H9 (cell line): ENCODE results near the gene PDE3B. TPM values are rescaled to one million over a fixed set of nuclear protein-coding genes. Genes with fewer than 3 reads are reported as not detected.

Experiments used
- DNase-seq: peaks from one replicate; pipeline ENCODE4 v3.0.0-alpha.2; 2017
- H2AFZ ChIP-seq: one replicate; pipeline ENCODE4 v1.6.1; 2013; ENCODE audit warnings: mild to moderate bottlenecking, low read length, control low read depth, moderate library complexity
- H2AK5ac ChIP-seq: 2 replicates; pipeline ENCODE4 v1.6.1; 2013; ENCODE audit warnings: low read length, control low read depth, mixed read lengths; ENCODE audit not compliant: insufficient read length
- H2BK120ac ChIP-seq: one replicate; pipeline ENCODE4 v1.6.1; 2013; ENCODE audit warnings: low read depth, mild to moderate bottlenecking, low read length, control low read depth, inconsistent platforms; ENCODE audit not compliant: poor library complexity, severe bottlenecking
- H2BK12ac ChIP-seq: 2 replicates; pipeline ENCODE4 v1.6.1; 2013; ENCODE audit warnings: low read length, control low read depth, mixed read lengths, low read depth; ENCODE audit not compliant: insufficient read length
- H2BK15ac ChIP-seq: 2 replicates; pipeline ENCODE4 v1.6.1; 2013; ENCODE audit warnings: low read depth, low read length, control low read depth
- H2BK20ac ChIP-seq: one replicate; pipeline ENCODE4 v1.6.1; 2013; ENCODE audit warnings: low read depth, mild to moderate bottlenecking, low read length, control low read depth, inconsistent platforms; ENCODE audit not compliant: poor library complexity, severe bottlenecking
- H2BK5ac ChIP-seq: 2 replicates; pipeline ENCODE4 v1.6.1; 2013; ENCODE audit warnings: low read length, control low read depth, mixed read lengths; ENCODE audit not compliant: insufficient read length
- H3K14ac ChIP-seq: 2 replicates; pipeline ENCODE4 v1.6.1; 2013; ENCODE audit warnings: low read length, control low read depth; ENCODE audit not compliant: insufficient read depth
- H3K18ac ChIP-seq: 2 replicates; pipeline ENCODE4 v1.6.1; 2013; ENCODE audit warnings: low read depth, mild to moderate bottlenecking, mixed read lengths, low read length, control low read depth; ENCODE audit not compliant: insufficient read length
- H3K23ac ChIP-seq: 2 replicates; pipeline ENCODE4 v1.6.1; 2013; ENCODE audit warnings: low read length, control low read depth, mixed read lengths, low read depth; ENCODE audit not compliant: insufficient read length
- H3K23me2 ChIP-seq: 2 replicates; pipeline ENCODE4 v1.6.1; 2013; ENCODE audit warnings: low read depth, mild to moderate bottlenecking, mixed read lengths, low read length, control low read depth; ENCODE audit not compliant: insufficient read length, poor library complexity, severe bottlenecking
- H3K27ac ChIP-seq: 2 replicates; pipeline ENCODE4 v1.5.1; 2013; ENCODE audit warnings: low read length, control low read depth, mixed read lengths, low read depth; ENCODE audit not compliant: insufficient read length
- H3K27me3 ChIP-seq: 2 replicates; pipeline ENCODE4 v1.6.1; 2013; ENCODE audit warnings: low read length, control low read depth, inconsistent platforms; ENCODE audit not compliant: insufficient read depth
- H3K4ac ChIP-seq: 2 replicates; pipeline ENCODE4 v1.6.1; 2013; ENCODE audit warnings: low read depth, mild to moderate bottlenecking, control low read depth, inconsistent platforms, low read length, moderate library complexity
- H3K4me1 ChIP-seq: 2 replicates; pipeline ENCODE4 v1.6.1; 2013; ENCODE audit warnings: low read length, control low read depth, inconsistent platforms; ENCODE audit not compliant: insufficient read depth
- H3K4me2 ChIP-seq: 2 replicates; pipeline ENCODE4 v1.6.1; 2013; ENCODE audit warnings: low read length, control low read depth, mixed read lengths; ENCODE audit not compliant: insufficient read length, insufficient read depth
- H3K56ac ChIP-seq: 2 replicates; pipeline ENCODE4 v1.6.1; 2013; ENCODE audit warnings: low read depth, mild to moderate bottlenecking, mixed read lengths, low read length, control low read depth; ENCODE audit not compliant: insufficient read length
- H3K79me1 ChIP-seq: 2 replicates; pipeline ENCODE4 v1.6.1; 2013; ENCODE audit warnings: low read depth, mild to moderate bottlenecking, moderate library complexity, low read length, control low read depth, inconsistent platforms; ENCODE audit not compliant: insufficient read depth, poor library complexity, severe bottlenecking
- H3K79me2 ChIP-seq: 2 replicates; pipeline ENCODE4 v1.6.1; 2013; ENCODE audit warnings: low read length, control low read depth, inconsistent platforms; ENCODE audit not compliant: insufficient read depth
- H3K9ac ChIP-seq: 2 replicates; pipeline ENCODE4 v1.6.1; 2013; ENCODE audit warnings: low read length, control low read depth, mixed read lengths; ENCODE audit not compliant: insufficient read length; ENCODE audit errors: extremely low read depth
- H3K9me3 ChIP-seq: one replicate; pipeline ENCODE4 v1.6.1; 2013; ENCODE audit warnings: low read depth, low read length, inconsistent platforms; ENCODE audit not compliant: control insufficient read depth
- H3T11ph ChIP-seq: one replicate; pipeline ENCODE4 v1.6.1; 2013; ENCODE audit warnings: mild to moderate bottlenecking, low read length, control low read depth, inconsistent platforms
- H4K20me1 ChIP-seq: one replicate; pipeline ENCODE4 v1.6.1; 2013; ENCODE audit not compliant: control insufficient read depth, insufficient read length, insufficient read depth
- H4K5ac ChIP-seq: 2 replicates; pipeline ENCODE4 v1.6.1; 2013; ENCODE audit warnings: low read depth, mild to moderate bottlenecking, mixed read lengths, low read length, control low read depth; ENCODE audit not compliant: insufficient read length
- H4K8ac ChIP-seq: replicated peaks from 2 replicates; pipeline ENCODE4 v1.6.1; 2013; ENCODE audit warnings: low read length, control low read depth, mixed read lengths, low read depth; ENCODE audit not compliant: insufficient read length
- H4K91ac ChIP-seq: 2 replicates; pipeline ENCODE4 v1.6.1; 2013; ENCODE audit warnings: low read depth, mild to moderate bottlenecking, moderate library complexity, mixed read lengths, low read length, control low read depth; ENCODE audit not compliant: insufficient read length
- H3K27ac Mint-ChIP-seq, 3 experiments: 2 replicates in 2 of 3; 3 replicates in 1 of 3; pipeline ENCODE4 v1.8.0; 2020 to 2021; ENCODE audit warnings: mixed read lengths in 3 of 3, mild to moderate bottlenecking in 1 of 3, moderate library complexity in 1 of 3
- H3K27me3 Mint-ChIP-seq: 2 replicates; pipeline ENCODE4 v1.8.0; 2021; ENCODE audit warnings: low read depth, mild to moderate bottlenecking, moderate library complexity, mixed read lengths
- H3K36me3 Mint-ChIP-seq, 3 experiments: 2 replicates in 2 of 3; 3 replicates in 1 of 3; pipeline ENCODE4 v1.8.0; 2020 to 2021; ENCODE audit warnings: low read depth in 3 of 3, mixed read lengths in 3 of 3; ENCODE audit not compliant: insufficient read depth in 1 of 3
- H3K4me1 Mint-ChIP-seq, 2 experiments: 2 replicates each; pipeline ENCODE4 v1.8.0; 2020; ENCODE audit warnings: mixed read lengths in 2 of 2
- H3K4me3 Mint-ChIP-seq, 2 experiments: 2 replicates in 1 of 2; 3 replicates in 1 of 2; pipeline ENCODE4 v1.8.0; 2020 to 2021; ENCODE audit warnings: mild to moderate bottlenecking in 2 of 2, mixed read lengths in 2 of 2, moderate library complexity in 1 of 2
- H3K9me3 Mint-ChIP-seq, 2 experiments: 2 replicates in 1 of 2; 3 replicates in 1 of 2; pipeline ENCODE4 v1.8.0; 2020; ENCODE audit warnings: mild to moderate bottlenecking in 2 of 2, mixed read lengths in 2 of 2, moderate library complexity in 1 of 2
- WGBS: extraction: QIAGEN DNeasy Blood & Tissue Kit; methylation state at CpG from one replicate; pipeline ENCODE4 v1.1.7; 2013; ENCODE audit warnings: missing lambda C conversion rate, low lambda C conversion rate, mixed read lengths; ENCODE audit not compliant: insufficient read length; ENCODE audit errors: extremely low coverage; 5-methylcytosine and 5-hydroxymethylcytosine counted together
- total RNA-seq: library from RNA; stranded (reverse); gene quantifications from 2 replicates; pipeline ENCODE4 v1.2.1, GENCODE V29; 2021
- TF ChIP-seq, protein P1 (sequence below): fragments of 200-600 bp; sonication (generic); conservative IDR thresholded peaks from 3 replicates; pipeline ENCODE4 v1.8.0; 2021; ENCODE audit warnings: antibody characterized with exemption, mild to moderate bottlenecking

Gene PDE3B
- total RNA-seq, 1 experiment from 2014 or later: 6.6 TPM

DNA sequence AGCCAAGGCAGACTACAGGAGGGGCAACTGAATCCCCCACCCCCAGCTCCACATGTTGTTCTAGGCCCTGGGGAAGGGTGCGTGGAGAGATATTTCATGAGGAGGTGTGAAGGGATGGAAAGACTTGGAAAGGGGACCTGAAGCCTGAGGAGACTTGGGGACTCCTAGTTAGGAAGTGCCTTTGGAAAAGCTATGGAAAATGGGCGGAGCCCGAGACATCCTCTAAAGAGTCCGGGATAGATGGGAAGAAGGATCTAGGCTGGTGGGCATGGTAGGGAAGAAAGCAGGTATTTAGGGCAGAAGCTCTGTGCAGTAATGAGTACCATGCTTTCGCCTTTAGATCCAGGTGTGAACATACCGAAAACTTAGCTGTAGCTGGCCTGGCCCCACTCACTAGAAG is 263.4 kb downstream of the PDE3B start:
- Histone ChIP-seq H2BK15ac (no peak overlapping the region), H2AK5ac (no peak overlapping the region), H4K8ac (no peak overlapping the region), H3T11ph (no peak overlapping the region), H3K4me1 (no peaks in the 10 kb centered on the region), H4K91ac (no peak overlapping the region), H3K14ac (no peak overlapping the region), H2BK5ac (no peak overlapping the region), H2BK20ac (no peak overlapping the region), H3K4ac (no peak overlapping the region), H3K9me3 (no peaks in the 10 kb centered on the region), H3K18ac (no peak overlapping the region), H4K20me1 (no peaks in the 10 kb centered on the region), H3K79me2 (no peaks in the 10 kb centered on the region), H3K23me2 (peaks cover 3% of the 10 kb centered on the region), H3K27me3 (no peaks in the 10 kb centered on the region; the same call in 1 of the 2 replicates), H3K4me2 (no peak overlapping the region), H3K56ac (no peak overlapping the region), H3K27ac (no peak overlapping the region), H4K5ac (no peak overlapping the region), H3K9ac (no peak overlapping the region), H2BK120ac (no peak overlapping the region), H2BK12ac (no peak overlapping the region), H2AFZ (no peak overlapping the region), H3K79me1 (no peaks in the 10 kb centered on the region), H3K23ac (no peak overlapping the region)
- Mint-ChIP-seq H3K27me3 (peaks cover 3% of the 10 kb centered on the region; the same call in 1 of the 2 replicates), H3K4me3 (no peak overlapping the region), H3K4me1 (peaks cover 8 to 17% of the 10 kb centered on the region in 2 experiments), H3K9me3 (no peaks in the 10 kb centered on the region), H3K36me3 (no peaks in the 10 kb centered on the region; a peak in 1 of 7 replicates), H3K27ac (no peak overlapping the region)
- peak; percentile 27 for DNase-seq
- TF ChIP-seq, protein P1, sequence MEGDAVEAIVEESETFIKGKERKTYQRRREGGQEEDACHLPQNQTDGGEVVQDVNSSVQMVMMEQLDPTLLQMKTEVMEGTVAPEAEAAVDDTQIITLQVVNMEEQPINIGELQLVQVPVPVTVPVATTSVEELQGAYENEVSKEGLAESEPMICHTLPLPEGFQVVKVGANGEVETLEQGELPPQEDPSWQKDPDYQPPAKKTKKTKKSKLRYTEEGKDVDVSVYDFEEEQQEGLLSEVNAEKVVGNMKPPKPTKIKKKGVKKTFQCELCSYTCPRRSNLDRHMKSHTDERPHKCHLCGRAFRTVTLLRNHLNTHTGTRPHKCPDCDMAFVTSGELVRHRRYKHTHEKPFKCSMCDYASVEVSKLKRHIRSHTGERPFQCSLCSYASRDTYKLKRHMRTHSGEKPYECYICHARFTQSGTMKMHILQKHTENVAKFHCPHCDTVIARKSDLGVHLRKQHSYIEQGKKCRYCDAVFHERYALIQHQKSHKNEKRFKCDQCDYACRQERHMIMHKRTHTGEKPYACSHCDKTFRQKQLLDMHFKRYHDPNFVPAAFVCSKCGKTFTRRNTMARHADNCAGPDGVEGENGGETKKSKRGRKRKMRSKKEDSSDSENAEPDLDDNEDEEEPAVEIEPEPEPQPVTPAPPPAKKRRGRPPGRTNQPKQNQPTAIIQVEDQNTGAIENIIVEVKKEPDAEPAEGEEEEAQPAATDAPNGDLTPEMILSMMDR: no peak
- no CpG with 5 or more reads among the region's 6 CpGs for WGBS
